ENCODE results near the gene TAF13.

- no peak for TF ChIP-seq EP300 (IDR thresholded peaks at IDR 0.05)
- TF ChIP-seq CTCF (IDR thresholded peaks at IDR 0.05), result no peak
- TF ChIP-seq POLR2A (IDR thresholded peaks at IDR 0.05; ENCODE audit: low read depth), result no peak
- TF ChIP-seq POLR2AphosphoS5 (IDR thresholded peaks at IDR 0.05), result no peak
Observed at GRCh38 chr1:109050228-109050995, 25.4 kb downstream of the TAF13 start.

Data from esophagus muscularis mucosa (tissue), 4 donors.